Embryonic facial prominence (tissue), 1 donor: ENCODE results near the gene MINDY4B.

ENCODE experiments used
- DNase-seq: peaks from one replicate; pipeline ENCODE4 v3.0.0-alpha.2; 2016; ENCODE audit errors: extremely low spot score

Gene MINDY4B

DNA sequence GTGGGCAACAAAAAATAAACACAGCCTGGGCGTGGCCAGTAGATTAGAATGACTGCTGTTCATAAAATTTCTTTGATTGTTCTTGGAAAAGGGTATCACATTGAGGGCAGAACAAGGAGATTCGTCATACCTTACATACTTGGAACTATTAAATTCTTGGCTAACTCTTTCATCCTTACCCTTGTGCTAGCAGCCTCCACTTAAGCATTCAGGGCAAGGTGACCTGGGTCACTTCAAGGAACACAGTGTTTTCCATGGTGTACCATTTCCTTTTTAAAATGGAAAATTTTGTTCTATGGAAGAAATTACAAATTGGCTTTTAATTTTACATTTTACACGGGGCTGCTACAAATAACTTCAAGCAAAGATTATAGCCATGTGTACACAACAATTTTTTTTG, 60.8 kb downstream of the MINDY4B start:
- DNase-seq: no peak

DNA sequence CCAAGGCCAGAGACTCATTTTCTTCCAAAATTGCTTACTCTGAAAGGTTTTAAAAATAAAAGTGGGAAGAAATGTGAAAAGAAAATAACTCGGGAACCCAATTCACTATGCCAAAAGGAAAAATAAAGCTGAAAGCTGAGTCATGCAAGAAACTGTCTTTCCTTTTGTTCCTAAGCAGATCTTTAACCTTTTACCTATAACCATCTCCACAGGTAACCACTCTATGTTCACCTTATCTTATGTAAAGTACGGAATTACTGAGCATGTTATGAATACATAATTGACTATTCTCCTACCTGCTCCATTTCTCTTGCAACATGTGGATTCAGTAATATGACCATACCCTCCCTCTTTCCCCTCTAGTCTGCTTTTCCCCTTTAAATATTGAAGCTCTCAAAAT, 62.0 kb downstream of the MINDY4B start:
- DNase-seq: no peak

DNA sequence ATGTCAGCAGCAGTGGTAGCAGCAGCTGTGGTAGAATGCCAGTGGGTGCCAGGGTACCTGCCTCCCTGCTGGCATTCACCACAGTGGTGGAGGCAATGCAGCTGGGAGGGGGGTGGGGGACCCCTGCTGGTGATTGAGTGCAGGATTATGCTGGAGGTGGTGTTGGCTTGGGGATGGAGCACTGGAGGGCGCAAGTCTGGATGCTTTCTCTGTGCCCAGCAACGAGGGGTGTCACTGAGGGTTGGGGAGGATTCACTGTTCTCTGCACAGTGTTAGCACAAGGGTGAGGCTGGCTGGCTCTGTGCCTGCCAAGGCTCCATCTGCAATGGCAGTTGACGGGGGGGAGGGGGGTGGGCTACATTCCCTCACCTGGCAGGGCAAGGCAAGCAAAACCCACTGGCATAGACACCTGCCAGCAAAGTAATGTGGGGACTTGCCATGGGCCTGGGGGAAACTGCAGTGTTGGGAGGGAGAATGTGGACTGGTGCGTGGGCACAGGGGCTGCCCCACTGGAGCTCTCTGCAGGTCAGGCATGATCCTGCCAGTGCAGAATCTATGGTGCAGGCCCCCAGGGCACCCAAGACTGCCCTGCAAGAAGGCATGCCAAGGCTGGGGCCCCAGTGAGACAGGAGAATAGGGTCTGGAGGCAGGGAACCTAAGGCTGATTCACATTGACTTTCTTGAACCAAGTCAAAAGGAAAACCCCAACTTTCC, 64.3 kb downstream of the MINDY4B start:
- no peak for DNase-seq

DNA sequence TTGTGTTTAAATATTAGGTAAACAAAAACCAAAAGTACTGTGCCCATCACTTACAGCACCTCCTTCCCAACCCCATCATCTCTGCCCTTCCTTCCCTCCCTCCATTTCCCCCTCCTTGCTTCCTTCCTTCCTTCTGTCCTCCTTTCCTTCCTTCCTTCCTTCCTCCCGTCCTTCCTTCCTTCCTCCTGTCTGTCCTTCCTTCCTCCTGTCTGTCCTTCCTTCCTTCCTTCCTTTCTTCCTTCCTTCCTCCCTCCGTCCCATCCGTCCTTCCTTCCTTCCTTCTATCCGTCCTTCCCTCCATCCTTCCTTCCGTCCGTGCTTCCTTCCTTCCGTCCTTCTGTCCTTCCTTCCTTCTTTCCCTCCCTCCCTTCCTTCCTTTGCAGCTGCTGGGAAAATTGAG, 74.5 kb downstream of the MINDY4B start:
- DNase-seq: no peak

DNA sequence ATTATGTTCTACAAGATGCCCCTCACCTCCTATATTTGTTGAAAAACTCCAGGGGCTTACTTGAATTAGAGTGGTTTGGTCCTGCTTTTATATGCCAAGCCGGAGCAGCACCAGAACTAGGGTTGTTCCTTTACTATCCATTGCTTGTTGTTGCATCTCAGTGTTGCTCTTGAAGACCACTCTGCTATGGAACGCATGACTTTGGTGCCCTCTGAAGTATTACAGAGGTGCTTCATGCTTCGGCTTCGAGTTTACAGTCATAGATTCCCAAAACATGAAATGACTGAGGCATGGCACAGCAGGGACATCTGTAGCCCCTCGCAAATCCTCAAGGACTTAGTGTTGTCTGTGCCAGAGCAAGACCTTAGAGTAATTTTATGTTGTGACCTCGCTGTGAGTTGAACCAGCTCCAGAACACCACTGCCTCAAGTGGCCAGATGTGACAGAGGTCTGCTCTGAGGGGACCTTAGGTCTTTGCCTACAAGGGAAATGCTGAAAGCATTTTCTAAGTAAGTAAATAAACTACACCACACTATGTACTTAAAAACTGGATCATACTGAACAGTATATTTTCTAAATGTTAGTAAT, 75.1 kb downstream of the MINDY4B start:
- no peak for DNase-seq

DNA sequence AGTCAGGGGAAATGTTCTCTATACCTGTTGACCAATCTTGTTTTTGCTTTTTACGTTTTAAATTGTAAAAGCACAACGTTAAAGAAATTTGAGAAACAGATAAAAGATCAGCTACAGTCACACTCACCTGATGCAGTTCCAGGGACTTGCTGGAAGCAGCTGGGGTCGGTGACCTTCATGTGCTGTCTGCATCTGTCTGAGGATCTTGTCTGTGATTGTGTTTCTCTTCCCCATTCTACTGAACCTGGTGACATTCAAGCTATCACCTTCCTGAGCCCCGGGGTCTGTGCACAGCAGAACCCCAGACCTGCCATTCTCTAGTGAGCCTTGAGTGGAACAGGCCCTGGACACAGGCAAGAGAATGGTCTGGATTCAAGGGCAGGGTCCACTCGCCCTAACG, 75.8 kb downstream of the MINDY4B start:
- DNase-seq: no peak

DNA sequence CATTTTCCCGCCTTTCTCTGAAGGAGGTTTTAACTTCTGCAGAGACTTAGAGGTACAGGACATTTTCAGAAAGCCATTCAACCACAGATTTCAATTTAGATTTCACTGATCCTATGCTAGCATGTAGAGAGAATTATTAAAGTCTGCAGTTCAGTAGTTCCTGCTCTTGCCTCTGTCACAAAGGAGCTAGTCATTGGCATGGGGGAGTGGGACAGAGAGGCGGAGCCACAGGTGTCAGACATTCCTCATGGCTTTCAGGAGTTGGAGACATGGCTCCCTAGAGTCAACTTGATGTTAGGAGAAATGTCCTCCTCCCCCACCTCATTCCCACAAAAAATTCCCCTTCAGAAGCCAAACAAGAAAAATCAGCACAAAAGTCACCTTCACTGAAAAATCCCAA, 76.2 kb downstream of the MINDY4B start:
- no peak for DNase-seq

DNA sequence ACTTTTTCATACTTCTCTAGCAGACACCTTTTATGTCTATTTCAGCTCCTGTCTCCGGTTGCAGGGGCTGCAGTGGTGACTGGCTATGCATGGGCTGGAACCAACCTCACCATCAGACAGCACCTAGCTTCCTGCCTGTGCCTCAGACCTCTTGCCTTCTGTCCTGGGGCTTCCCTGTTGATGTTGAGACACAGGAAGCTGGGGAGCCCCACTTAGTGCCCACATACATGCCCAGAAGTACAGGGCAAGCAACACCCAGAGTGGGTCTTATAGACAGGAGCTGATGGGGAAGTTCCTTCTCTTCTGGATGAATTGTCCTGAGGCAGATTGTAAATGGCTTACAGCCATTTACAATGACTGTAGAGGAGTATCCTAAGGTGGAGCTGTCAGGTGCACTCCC, 77.0 kb downstream of the MINDY4B start:
- no peak for DNase-seq

DNA sequence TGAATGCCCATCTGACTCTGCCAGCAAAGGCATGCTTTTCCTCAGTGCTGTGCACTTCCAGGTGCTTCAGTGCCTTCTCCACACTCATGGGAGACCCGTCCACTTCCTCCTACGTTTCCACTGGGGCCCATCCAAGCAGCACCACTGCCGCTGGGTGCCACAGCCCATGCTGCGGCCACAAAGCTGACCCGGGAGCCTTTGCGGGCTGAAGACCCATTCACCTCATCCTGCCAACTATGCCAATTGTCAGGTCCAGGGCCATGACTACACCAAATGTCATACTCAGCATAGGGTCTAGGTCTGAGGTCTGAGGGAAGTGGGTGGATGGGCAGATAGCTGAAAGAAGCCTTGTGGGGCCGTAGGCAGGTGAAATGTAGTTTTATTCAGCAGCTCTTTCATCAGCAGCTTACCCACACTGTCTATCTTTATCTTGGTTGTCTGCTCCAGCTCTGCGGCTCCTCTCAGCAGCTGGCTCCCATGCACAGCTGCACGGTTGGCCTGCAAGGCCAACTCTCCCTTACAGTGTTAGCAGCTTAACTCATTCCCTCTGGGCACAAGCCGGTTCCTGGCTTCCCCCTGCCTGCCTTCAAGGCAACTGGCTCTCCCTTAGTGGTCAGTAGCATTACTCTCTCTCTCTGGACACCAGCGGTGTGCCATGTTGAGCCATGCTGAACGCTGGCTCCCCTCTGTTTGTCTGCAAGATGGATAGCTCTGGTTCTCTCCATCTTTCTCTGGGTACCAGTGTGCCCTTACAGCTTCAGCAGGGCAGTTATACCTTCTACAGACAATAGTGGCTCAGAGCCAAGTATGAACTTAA, 78.6 kb downstream of the MINDY4B start:
- DNase-seq: no peak

DNA sequence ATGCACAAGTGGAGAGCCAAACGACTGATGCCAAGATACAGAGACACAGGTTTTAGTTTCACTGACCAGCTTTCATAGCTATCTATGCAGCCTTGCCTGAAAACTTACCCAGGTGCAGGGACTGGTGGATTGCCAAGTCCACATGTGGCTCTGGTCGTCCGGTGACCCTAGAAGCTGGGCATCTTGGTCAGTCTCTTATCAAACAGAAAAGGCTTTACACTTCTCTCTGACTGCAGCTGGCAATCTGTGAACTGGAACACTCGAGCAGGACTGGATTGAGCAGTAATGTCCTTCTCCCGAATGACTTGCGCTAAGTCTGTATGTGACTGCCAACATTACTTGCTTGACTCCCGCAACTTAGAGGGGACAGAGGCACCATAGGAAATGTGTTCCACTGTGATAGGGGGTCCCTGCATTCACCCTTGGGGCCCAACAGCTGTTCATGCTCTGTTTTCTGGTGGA, 79.3 kb downstream of the MINDY4B start:
- DNase-seq: no peak

DNA sequence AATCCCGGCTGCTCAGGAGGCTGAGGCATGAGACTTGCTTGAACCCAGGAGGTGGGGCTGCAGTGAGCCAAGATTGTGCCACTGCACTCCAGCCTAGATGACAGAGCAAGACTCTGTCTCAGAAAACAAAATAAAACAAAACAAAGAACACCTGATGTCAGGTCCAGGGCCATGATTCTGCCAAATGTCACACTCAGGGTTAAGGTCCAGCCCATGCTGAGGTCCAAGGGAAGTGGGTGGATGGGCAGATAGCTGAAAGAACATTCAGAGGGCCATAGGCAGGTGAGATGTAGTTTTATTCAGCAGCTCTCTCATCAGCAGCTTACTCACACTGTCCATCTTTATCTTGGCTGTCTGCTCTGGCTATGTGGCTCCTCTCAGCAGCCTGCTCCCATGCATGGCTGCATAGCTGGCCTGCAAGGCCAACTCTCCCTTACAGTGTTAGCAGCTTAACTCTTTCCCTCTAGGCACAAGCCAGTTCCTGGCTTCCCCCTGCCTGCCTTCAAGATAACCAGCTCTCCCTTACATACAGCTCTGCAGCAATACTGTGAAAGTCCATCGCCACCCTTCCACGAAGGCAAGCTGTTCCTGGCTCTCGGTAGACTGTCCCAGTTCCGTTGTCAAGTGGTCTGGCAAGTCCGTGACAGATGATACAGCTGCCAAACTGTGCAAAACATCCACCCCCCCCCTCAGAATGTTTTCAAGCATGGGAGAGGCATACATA, 79.9 kb downstream of the MINDY4B start:
- DNase-seq: no peak

DNA sequence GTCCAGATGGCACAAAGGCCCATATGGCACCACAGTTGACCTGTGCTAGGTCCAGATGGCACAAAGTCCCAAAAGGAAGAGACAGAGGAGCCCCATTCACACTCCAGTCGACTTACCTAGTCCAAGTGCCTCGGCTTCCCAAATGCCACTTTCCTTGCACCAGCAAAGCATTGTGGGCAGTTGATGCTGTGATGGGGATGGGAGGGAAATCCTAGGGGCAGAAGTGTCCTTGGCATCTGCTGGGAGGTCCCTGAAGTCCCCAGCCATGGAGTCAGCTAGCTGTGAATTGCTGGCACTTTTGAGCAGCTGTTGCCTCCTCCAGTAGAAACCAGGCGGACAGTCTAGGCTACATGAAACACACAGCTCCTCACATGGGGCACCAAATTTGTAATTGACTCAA, 82.0 kb downstream of the MINDY4B start:
- no peak for DNase-seq

DNA sequence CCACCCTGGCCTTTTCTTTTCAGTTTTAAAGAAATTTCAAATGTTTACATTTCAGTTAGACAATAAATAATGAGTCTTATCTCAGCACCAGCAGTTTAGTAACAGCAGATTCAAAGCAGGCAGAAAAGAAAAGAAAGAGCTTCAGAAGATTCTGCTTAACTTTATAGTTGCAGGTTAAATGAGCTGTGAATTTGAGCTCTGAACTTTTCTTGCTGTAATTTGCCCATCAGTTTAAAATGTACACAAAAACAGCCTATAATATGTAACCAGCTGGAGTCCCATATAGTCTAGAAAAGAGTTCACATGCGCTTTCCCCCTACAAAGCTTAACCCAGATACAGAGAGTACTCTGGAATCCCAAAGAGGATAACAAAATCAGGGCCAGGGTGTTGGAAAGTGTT, 82.6 kb downstream of the MINDY4B start:
- DNase-seq: no peak
